HepG2 (cell line): Measurements from ENCODE around the gene PKMYT1.

Source experiments
- NFYB ChIP-seq: sonication (generic); formaldehyde crosslinking; IDR thresholded peaks from 2 replicates; pipeline ENCODE4 v1.4.0; 2020; ENCODE audit warnings: missing genetic modification reagents
- ZNF460 ChIP-seq: sonication (generic); formaldehyde crosslinking; IDR thresholded peaks from 2 replicates; pipeline ENCODE4 v1.5.1; 2020; ENCODE audit warnings: missing genetic modification reagents, mild to moderate bottlenecking, borderline replicate concordance
- TF ChIP-seq, protein P1 (sequence below): sonication (generic); formaldehyde crosslinking; IDR thresholded peaks from 2 replicates; pipeline ENCODE4 v1.4.0; 2020; ENCODE audit warnings: mild to moderate bottlenecking, missing genetic modification reagents
- TF ChIP-seq, protein P2 (sequence below): IDR thresholded peaks from 2 replicates; pipeline ENCODE4 v1.6.1; 2012; ENCODE audit warnings: low read depth, low read length, improper control_type of control experiment

DNA sequence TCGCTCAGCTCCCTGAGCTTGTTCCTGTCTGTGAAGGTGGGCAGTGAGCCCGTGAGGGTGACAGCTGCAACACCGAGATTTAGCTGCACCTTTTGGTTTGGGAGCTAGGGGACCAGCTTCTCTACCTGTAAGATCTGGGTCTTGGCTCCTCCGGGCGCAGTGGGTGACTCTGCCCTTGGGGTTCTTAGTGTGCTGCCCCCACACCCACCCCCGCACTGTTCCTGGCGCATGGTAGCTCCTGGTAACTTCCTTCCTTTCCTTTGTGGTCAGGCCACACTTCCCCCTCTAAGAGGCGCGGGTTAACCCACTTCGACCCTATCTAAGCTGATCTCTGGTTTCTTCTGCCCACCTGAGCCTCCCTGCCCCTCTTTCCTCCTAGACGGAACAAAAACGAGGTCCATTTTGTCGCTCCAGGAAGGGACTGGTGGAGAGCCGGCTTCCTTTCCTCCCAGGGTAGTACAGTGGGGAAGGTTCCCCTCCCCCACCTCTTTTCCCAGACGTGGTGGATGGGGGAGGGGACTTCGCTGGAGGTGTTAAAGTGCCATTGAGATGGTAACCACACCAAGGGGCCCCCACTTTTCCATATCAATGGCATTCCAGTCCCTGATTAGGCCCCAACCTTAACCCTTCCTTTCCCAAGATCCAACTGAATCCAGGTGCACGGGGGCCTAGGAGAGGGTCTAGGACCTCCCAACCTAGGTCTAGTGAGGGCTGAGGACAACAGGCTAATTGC lies 27.9 kb upstream of the PKMYT1 start:
- TF ChIP-seq ZNF460 (CRISPR knock-in tag) (no peak), NFYB (CRISPR knock-in tag) (no peak)
- TF ChIP-seq, protein P1, sequence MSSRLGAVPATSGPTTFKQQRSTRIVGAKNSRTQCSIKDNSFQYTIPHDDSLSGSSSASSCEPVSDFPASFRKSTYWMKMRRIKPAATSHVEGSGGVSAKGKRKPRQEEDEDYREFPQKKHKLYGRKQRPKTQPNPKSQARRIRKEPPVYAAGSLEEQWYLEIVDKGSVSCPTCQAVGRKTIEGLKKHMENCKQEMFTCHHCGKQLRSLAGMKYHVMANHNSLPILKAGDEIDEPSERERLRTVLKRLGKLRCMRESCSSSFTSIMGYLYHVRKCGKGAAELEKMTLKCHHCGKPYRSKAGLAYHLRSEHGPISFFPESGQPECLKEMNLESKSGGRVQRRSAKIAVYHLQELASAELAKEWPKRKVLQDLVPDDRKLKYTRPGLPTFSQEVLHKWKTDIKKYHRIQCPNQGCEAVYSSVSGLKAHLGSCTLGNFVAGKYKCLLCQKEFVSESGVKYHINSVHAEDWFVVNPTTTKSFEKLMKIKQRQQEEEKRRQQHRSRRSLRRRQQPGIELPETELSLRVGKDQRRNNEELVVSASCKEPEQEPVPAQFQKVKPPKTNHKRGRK (CRISPR knock-in tag): no peak
- TF ChIP-seq, protein P2, sequence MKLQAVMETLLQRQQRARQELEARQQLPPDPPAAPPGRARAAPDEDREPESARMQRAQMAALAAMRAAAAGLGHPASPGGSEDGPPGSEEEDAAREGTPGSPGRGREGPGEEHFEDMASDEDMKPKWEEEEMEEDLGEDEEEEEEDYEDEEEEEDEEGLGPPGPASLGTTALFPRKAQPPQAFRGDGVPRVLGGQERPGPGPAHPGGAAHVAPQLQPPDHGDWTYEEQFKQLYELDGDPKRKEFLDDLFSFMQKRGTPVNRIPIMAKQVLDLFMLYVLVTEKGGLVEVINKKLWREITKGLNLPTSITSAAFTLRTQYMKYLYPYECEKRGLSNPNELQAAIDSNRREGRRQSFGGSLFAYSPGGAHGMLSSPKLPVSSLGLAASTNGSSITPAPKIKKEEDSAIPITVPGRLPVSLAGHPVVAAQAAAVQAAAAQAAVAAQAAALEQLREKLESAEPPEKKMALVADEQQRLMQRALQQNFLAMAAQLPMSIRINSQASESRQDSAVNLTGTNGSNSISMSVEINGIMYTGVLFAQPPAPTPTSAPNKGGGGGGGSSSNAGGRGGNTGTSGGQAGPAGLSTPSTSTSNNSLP: no peak
